HG02623 (cell line): ENCODE data around the gene AKAP5.
"Not testable (repeated sequence)": the region's sequence is repeated elsewhere in the genome, so short reads cannot be mapped to it uniquely, and the experiment has no call there.

Experiments
- ATAC-seq: cut with Tn5 transposase; IDR thresholded peaks from one replicate; pipeline ENCODE4 v1.9.1; 2021; ENCODE audit warnings: moderate library complexity; ENCODE audit not compliant: unreplicated experiment

Gene AKAP5

DNA sequence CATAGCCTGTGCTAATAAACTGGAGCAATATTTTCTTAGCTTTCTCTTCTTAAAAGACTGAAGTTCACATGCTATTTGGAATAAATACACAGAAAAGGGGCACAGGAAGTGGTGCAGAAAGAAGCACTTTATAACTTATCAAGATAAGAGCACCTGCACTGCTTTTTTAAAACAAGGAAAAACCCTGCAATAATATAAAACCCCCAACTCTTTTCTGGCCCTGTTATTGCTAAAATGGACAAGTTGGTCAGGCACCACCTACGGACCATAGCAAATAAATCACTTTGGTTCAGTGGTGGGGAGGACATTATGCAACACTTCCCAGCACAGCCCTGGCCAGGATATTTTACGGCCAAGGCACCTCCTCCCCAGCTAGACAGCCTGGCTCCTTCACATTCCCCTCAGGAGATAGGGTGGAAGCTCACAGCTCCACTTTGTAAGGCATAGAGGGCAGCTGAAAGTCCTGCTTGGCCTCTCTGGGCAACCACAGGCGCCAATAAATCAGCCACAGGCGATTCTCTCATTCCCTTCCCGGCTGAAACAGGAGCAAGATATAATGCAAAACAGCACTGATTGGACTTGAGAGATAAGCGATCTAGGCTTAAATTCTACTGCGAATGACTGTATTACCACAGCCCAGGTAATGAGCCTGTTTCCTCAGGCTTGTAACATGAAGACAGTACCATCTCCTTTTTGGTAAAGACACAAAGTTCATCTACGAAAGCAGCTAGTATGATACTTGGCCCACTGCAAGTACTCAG is 36.3 kb downstream of the AKAP5 start:
- no peak for ATAC-seq

GRCh38 chr14:64502456-64502855 is 37.2 kb downstream of the AKAP5 start:
- no peak for ATAC-seq

GRCh38 chr14:64502887-64503433 is 37.7 kb downstream of the AKAP5 start:
- no peak for ATAC-seq

- ATAC-seq = peak; percentile 56
Observed at GRCh38 chr14:64503434-64504309, 38.4 kb downstream of the AKAP5 start, which contains the start of gene ZBTB25. Gene ZBTB25, minus strand, starts transcription at chr14:64503838. Its CDS starts 13,305 bp downstream, at chr14:64490533.

- peak; percentile 11 for ATAC-seq
Observed at GRCh38 chr14:64504310-64504896, 39.1 kb downstream of the AKAP5 start, which contains the start of gene ZBTB1. Gene ZBTB1, plus strand, starts transcription at chr14:64504770. Its CDS starts 16,735 bp downstream, at chr14:64521505.

DNA sequence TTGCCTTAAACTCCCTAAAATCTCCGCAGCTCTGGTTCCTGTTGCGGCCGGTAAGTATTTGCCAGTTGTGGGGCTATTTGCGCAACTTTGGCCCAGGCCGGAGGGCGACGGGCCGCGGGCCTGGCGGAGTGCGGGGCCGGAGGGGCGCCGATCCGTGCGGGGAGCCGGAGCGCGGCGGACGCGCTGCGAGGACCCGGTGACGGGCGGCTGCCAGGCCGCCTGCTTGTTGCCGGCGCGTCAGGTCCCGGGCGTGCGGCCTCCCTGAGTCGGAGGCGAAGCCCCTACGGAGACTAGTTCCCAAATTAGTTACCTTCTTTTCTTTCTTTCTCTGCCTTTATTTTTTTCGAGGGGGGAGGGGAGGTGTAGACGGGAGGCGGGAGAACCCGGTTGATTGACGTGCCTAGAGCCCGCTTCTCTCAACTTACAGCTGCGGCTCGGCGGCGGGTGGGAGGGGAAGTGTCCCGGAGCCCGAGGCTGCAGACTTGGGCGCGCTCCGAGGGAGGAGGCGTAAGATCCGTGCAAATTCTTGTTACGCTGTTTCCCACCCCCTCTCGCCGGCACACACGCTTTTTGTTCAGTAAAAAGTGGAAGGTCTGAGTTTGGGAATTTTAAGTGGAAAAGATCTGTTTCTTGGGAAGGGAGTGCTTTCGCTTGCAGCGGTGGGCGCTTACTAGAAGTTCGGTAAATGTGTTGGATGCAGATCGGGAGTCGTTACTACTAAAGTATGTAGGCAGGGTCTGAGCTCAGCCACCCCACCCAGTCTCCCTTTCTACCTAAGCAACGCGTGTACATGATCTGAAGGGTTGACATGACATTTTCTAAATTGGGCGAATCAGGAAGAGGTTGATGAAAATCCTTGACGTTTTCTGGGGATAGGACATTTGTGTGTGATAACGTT is 39.8 kb downstream of the AKAP5 start:
- ATAC-seq = peak; percentile 26

DNA sequence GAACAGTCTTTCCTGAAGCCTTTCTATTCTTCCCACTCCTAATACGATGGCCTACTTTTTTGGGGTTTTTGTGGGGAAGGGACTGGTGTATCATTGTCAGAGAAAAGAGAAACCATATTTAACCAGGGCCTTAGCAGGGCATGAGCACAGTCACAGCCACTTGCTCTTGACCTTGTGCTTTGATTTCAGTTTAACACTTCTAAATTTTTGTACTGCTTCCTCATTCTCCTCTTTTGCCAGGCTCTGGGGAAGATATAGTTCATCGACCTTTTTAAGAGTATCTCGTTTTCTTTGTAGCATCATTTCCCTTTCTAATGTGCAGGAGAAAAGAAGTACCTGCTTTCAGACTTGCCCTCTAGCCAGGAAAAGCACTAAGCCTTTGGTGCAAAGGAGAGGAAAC is 41.4 kb downstream of the AKAP5 start:
- ATAC-seq = no peak

GRCh38 chr14:64507376-64508156 is 42.3 kb downstream of the AKAP5 start:
- no peak for ATAC-seq

GRCh38 chr14:64508215-64508776 is 43.0 kb downstream of the AKAP5 start:
- no peak for ATAC-seq

DNA sequence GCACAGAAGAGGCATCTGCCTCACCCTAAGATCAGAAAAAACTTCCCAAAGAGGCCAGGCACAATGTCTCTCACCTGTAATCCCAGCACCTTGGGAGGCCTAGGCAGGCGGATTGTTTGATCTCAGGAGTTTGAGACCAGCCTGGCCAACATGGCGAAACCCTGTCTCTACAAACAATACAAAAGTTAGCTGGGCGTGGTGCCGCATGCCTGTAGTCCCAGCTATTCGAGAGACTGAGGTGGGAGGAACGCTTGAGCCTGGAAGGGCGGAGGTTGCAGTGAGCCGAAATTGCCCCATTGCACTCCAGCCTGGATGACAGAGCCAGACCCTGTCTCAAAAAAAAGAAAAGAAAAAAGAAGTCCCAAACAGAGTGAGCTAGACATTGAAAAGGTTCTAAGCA is 43.7 kb downstream of the AKAP5 start:
- no peak for ATAC-seq

DNA sequence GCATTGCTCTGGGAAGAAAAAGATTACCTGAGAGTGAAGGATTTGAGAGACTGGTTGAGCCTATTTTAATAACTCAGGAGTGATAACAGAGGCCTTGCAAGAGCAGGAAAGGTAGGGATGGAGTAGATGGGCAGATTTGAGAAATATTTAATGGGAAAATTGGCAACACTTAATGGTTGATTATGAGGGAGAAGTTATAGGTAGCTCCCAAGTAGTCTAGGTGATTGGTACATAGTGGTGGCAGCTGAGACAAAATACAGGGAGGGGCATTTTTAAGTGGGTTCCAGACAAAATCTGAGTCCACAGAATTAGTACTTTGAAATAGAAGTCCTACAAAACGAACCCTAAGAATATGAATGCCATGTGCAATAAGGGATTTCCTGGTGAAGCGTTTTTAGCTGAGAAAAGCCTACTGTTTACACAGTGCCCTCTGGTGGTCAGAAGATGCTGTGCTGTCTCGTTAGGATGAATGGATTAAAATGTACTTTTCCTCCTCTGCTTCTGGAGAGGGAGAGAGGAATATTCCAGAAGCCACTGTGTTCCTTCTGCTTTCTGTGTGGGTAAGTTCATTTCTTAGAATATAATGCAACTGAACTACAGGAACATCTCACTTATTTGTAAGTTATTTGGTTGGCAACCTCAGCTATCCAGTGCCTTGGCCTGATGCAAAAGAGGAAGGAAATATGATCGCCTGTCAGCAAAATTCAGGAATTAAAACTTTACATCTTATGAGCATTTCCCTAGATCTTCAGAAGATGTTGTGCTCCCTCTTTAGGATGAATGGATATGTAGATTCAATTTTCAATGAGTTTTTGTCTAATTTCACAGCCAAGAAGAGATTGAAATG is 45.7 kb downstream of the AKAP5 start:
- no peak for ATAC-seq

GRCh38 chr14:64513271-64513670 is 48.0 kb downstream of the AKAP5 start:
- no peak for ATAC-seq

DNA sequence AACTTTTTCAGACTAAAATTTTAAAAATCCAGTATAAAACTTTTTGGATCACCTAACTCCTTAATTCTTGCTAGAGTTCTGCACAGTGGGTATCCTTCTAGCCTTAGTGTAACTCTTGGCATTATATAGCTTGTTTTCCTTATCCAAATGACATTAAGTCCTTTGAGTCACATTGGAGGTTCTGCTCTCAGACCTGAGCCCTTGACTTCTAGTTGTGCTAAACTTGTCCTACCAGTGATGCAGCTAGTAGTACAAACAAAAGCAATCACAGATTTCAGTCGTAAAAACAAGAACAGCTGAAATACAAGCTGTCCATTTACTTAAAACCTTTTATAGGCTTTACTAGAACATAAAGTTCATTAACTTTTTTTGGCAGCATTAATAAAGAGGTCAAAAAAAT is 49.8 kb downstream of the AKAP5 start:
- ATAC-seq = no peak

- no peak for ATAC-seq
Observed at GRCh38 chr14:64516969-64517368, 51.7 kb downstream of the AKAP5 start.

DNA sequence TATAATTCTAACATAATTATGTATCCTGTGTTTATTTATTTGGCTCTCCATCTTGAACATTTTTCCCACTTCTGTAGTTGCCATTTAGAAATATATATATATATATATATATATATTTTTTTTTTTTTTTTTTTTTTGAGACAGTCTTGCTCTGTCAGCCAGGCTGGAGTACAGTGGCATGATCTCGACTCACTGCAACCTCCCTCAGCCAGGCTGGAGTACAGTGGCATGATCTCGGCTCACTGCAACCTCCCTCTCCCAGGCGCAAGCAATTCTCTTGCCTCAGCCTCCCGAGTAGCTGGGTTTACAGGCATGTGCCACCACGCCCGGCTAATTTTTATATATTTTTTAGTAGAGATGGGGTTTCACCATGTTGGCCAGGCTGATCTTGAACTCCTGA is 52.4 kb downstream of the AKAP5 start:
- ATAC-seq = not testable (repeated sequence)

DNA sequence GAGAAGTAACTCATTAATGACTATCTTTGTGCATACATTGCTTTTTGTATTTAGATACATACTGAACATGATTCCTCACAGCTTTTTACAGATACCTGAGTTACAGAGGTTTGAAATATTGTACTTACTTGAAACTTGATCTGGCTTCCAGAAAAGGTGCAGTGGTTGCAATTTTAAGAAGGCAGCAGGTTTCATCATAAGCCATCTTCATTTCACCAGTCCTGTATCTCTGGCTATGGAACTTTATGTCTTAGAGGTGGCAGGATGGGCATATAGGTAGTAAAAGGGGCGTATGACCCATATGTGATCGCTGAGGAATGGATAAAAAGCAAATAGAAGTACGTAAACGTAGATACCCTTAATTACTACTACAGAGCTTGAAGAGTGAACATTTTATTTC is 52.9 kb downstream of the AKAP5 start:
- no peak for ATAC-seq

- ATAC-seq = no peak
Observed at GRCh38 chr14:64520699-64521098, 55.4 kb downstream of the AKAP5 start.
